ENCODE measurements around the gene SLC11A1. TPM values are rescaled to one million over a fixed set of nuclear protein-coding genes. Genes with fewer than 3 reads are reported as not detected.
A peak's percentile ranks its signal among the peaks of the same experiment; 100 is the strongest.

SLC11A1 gene
- total RNA-seq, 1 experiment from 2014 or later = 0.33 TPM

GRCh38 chr2:218397463-218397819 lies 15.4 kb downstream of the SLC11A1 start:
- Histone ChIP-seq H3K9me3 (ENCODE audit: low read length) (no peaks in the 10 kb centered on the region), H3K27ac (ENCODE audit: low read length) (peak overlapping the region; percentile 93), H3K9ac (ENCODE audit: low read length) (peak overlapping the region; percentile 83), H4K20me1 (ENCODE audit: low read length) (no peaks in the 10 kb centered on the region), H3K27me3 (ENCODE audit: low read length) (no peaks in the 10 kb centered on the region), H3F3A (ENCODE audit: low read length, unreplicated experiment) (peaks cover 8% of the 10 kb centered on the region), H3K36me3 (ENCODE audit: low read depth, low read length) (no peaks in the 10 kb centered on the region), H3K4me2 (ENCODE audit: low read length) (peak overlapping the region; percentile 98), H3K4me3 (ENCODE audit: low read length) (peak overlapping the region; percentile 80), H2AFZ (ENCODE audit: low read length) (peak overlapping the region; percentile 97), H3K9me2 (replicated peaks; ENCODE audit: low read length) (no peaks in the 10 kb centered on the region), H3K79me2 (ENCODE audit: low read length) (peaks cover 44% of the 10 kb centered on the region), H3K4me1 (ENCODE audit: insufficient read depth, low read length) (peaks cover 39% of the 10 kb centered on the region)
- POLR2A ChIA-PET (ENCODE audit: unreplicated experiment) = interaction anchor here (0.7 kb wide), 1 partner anchor 906 kb away, joined by 3 read pairs; no protein-coding TSS in a partner anchor
- intact Hi-C loops (cut with micrococcal nuclease) = loop anchor here (5.0 kb wide), 2 partner anchors 110 to 170 kb away; partner anchors contain the start of genes CNOT9 and USP37
- TSS peak; percentile 38 for BruUV-seq (replicated peaks)
- DNase-seq = no peak
- TF ChIP-seq EZH2phosphoT487 (IDR thresholded peaks at IDR 0.05; ENCODE audit: borderline replicate concordance, low read length) = no peak
- no peak for ATAC-seq
- CTCF ChIA-PET = no interaction called here

- intact Hi-C loops (cut with micrococcal nuclease) = loop anchor here (5.0 kb wide), 2 partner anchors 111 to 169 kb away; partner anchors contain the start of genes CNOT9 and USP37
- H3K9ac ChIP-seq (ENCODE audit: low read length) = peak overlapping the region; percentile 83
- peak overlapping the region; percentile 80 for H3K4me3 ChIP-seq (ENCODE audit: low read length)
- peak overlapping the region; percentile 98 for H3K4me2 ChIP-seq (ENCODE audit: low read length)
- no peaks in the 10 kb centered on the region for H3K36me3 ChIP-seq (ENCODE audit: low read depth, low read length)
- H3K4me1 ChIP-seq (ENCODE audit: insufficient read depth, low read length) = peaks cover 39% of the 10 kb centered on the region
- peak overlapping the region; percentile 84 for H2AFZ ChIP-seq (ENCODE audit: low read length)
- ChIA-PET CTCF (no interaction called here), POLR2A (ENCODE audit: unreplicated experiment) (no interaction called here)
- peak overlapping the region; percentile 93 for H3K27ac ChIP-seq (ENCODE audit: low read length)
- ATAC-seq (peak; percentile 10), DNase-seq (peak; percentile 79)
- no peaks in the 10 kb centered on the region for H3K27me3 ChIP-seq (ENCODE audit: low read length)
- H3K79me2 ChIP-seq (ENCODE audit: low read length) = peaks cover 44% of the 10 kb centered on the region
- no peaks in the 10 kb centered on the region for H3K9me3 ChIP-seq (ENCODE audit: low read length)
- no TSS peak for BruUV-seq (replicated peaks)
- H3F3A ChIP-seq (ENCODE audit: low read length, unreplicated experiment) = peaks cover 8% of the 10 kb centered on the region
- no peaks in the 10 kb centered on the region for H4K20me1 ChIP-seq (ENCODE audit: low read length)
- H3K9me2 ChIP-seq (replicated peaks; ENCODE audit: low read length) = no peaks in the 10 kb centered on the region
- no peak for TF ChIP-seq EZH2phosphoT487 (IDR thresholded peaks at IDR 0.05; ENCODE audit: borderline replicate concordance, low read length)
- TF ChIP-seq CTCF (conservative IDR thresholded peaks at IDR 0.05; ENCODE audit: low read depth, low read length) = no peak
- TF ChIP-seq EZH2 (IDR thresholded peaks at IDR 0.05; ENCODE audit: low read length, unreplicated experiment) = no peak
Observed at GRCh38 chr2:218397820-218398436, 15.9 kb downstream of the SLC11A1 start.

- peak overlapping the region; percentile 98 for H3K4me2 ChIP-seq (ENCODE audit: low read length)
- no peaks in the 10 kb centered on the region for H4K20me1 ChIP-seq (ENCODE audit: low read length)
- peak overlapping the region; percentile 84 for H2AFZ ChIP-seq (ENCODE audit: low read length)
- H3K9me2 ChIP-seq (replicated peaks; ENCODE audit: low read length) = no peaks in the 10 kb centered on the region
- H3K27ac ChIP-seq (ENCODE audit: low read length) = peak overlapping the region; percentile 93
- H3K4me3 ChIP-seq (ENCODE audit: low read length) = peak overlapping the region; percentile 80
- CTCF ChIA-PET = no interaction called here
- BruUV-seq (replicated peaks) = TSS peak; percentile 47
- H3K36me3 ChIP-seq (ENCODE audit: low read depth, low read length) = no peaks in the 10 kb centered on the region; the same call in 1 of the 2 replicates
- TF ChIP-seq EZH2phosphoT487 (IDR thresholded peaks at IDR 0.05; ENCODE audit: borderline replicate concordance, low read length) (peak; percentile 62; the same call in 1 of the 2 replicates), EZH2 (IDR thresholded peaks at IDR 0.05; ENCODE audit: low read length, unreplicated experiment) (no peak), CTCF (conservative IDR thresholded peaks at IDR 0.05; ENCODE audit: low read depth, low read length) (no peak)
- DNase-seq (peak; percentile 86), ATAC-seq (peak; percentile 17)
- peaks cover 44% of the 10 kb centered on the region for H3K79me2 ChIP-seq (ENCODE audit: low read length)
- peaks cover 39% of the 10 kb centered on the region for H3K4me1 ChIP-seq (ENCODE audit: insufficient read depth, low read length)
- intact Hi-C loops (cut with micrococcal nuclease) = loop anchor here (5.0 kb wide), 2 partner anchors 111 to 169 kb away; partner anchors contain the start of genes CNOT9 and USP37
- peak overlapping the region; percentile 83 for H3K9ac ChIP-seq (ENCODE audit: low read length)
- POLR2A ChIA-PET (ENCODE audit: unreplicated experiment) = no interaction called here
- H3F3A ChIP-seq (ENCODE audit: low read length, unreplicated experiment) = peaks cover 8% of the 10 kb centered on the region
- no peaks in the 10 kb centered on the region for H3K9me3 ChIP-seq (ENCODE audit: low read length)
- no peaks in the 10 kb centered on the region for H3K27me3 ChIP-seq (ENCODE audit: low read length)
Observed at GRCh38 chr2:218398437-218399390, 16.6 kb downstream of the SLC11A1 start.

Measured in PC-3 (cell line).